H9 (cell line): ENCODE data around the gene MCAT. TPM values are rescaled to one million over a fixed set of nuclear protein-coding genes. Genes with fewer than 3 reads are reported as not detected.

ENCODE experiments used
- DNase-seq: peaks from one replicate; pipeline ENCODE4 v3.0.0-alpha.2; 2017
- H2AFZ ChIP-seq: one replicate; pipeline ENCODE4 v1.6.1; 2013; ENCODE audit warnings: mild to moderate bottlenecking, low read length, control low read depth, moderate library complexity
- H2AK5ac ChIP-seq: 2 replicates; pipeline ENCODE4 v1.6.1; 2013; ENCODE audit warnings: low read length, control low read depth, mixed read lengths; ENCODE audit not compliant: insufficient read length
- H2BK120ac ChIP-seq: one replicate; pipeline ENCODE4 v1.6.1; 2013; ENCODE audit warnings: low read depth, mild to moderate bottlenecking, low read length, control low read depth, inconsistent platforms; ENCODE audit not compliant: poor library complexity, severe bottlenecking
- H2BK12ac ChIP-seq: 2 replicates; pipeline ENCODE4 v1.6.1; 2013; ENCODE audit warnings: low read length, control low read depth, mixed read lengths, low read depth; ENCODE audit not compliant: insufficient read length
- H2BK15ac ChIP-seq: 2 replicates; pipeline ENCODE4 v1.6.1; 2013; ENCODE audit warnings: low read depth, low read length, control low read depth
- H2BK20ac ChIP-seq: one replicate; pipeline ENCODE4 v1.6.1; 2013; ENCODE audit warnings: low read depth, mild to moderate bottlenecking, low read length, control low read depth, inconsistent platforms; ENCODE audit not compliant: poor library complexity, severe bottlenecking
- H2BK5ac ChIP-seq: 2 replicates; pipeline ENCODE4 v1.6.1; 2013; ENCODE audit warnings: low read length, control low read depth, mixed read lengths; ENCODE audit not compliant: insufficient read length
- H3K14ac ChIP-seq: 2 replicates; pipeline ENCODE4 v1.6.1; 2013; ENCODE audit warnings: low read length, control low read depth; ENCODE audit not compliant: insufficient read depth
- H3K18ac ChIP-seq: 2 replicates; pipeline ENCODE4 v1.6.1; 2013; ENCODE audit warnings: low read depth, mild to moderate bottlenecking, mixed read lengths, low read length, control low read depth; ENCODE audit not compliant: insufficient read length
- H3K23ac ChIP-seq: 2 replicates; pipeline ENCODE4 v1.6.1; 2013; ENCODE audit warnings: low read length, control low read depth, mixed read lengths, low read depth; ENCODE audit not compliant: insufficient read length
- H3K23me2 ChIP-seq: 2 replicates; pipeline ENCODE4 v1.6.1; 2013; ENCODE audit warnings: low read depth, mild to moderate bottlenecking, mixed read lengths, low read length, control low read depth; ENCODE audit not compliant: insufficient read length, poor library complexity, severe bottlenecking
- H3K27ac ChIP-seq: 2 replicates; pipeline ENCODE4 v1.5.1; 2013; ENCODE audit warnings: low read length, control low read depth, mixed read lengths, low read depth; ENCODE audit not compliant: insufficient read length
- H3K27me3 ChIP-seq: 2 replicates; pipeline ENCODE4 v1.6.1; 2013; ENCODE audit warnings: low read length, control low read depth, inconsistent platforms; ENCODE audit not compliant: insufficient read depth
- H3K4ac ChIP-seq: 2 replicates; pipeline ENCODE4 v1.6.1; 2013; ENCODE audit warnings: low read depth, mild to moderate bottlenecking, control low read depth, inconsistent platforms, low read length, moderate library complexity
- H3K4me1 ChIP-seq: 2 replicates; pipeline ENCODE4 v1.6.1; 2013; ENCODE audit warnings: low read length, control low read depth, inconsistent platforms; ENCODE audit not compliant: insufficient read depth
- H3K4me2 ChIP-seq: 2 replicates; pipeline ENCODE4 v1.6.1; 2013; ENCODE audit warnings: low read length, control low read depth, mixed read lengths; ENCODE audit not compliant: insufficient read length, insufficient read depth
- H3K56ac ChIP-seq: 2 replicates; pipeline ENCODE4 v1.6.1; 2013; ENCODE audit warnings: low read depth, mild to moderate bottlenecking, mixed read lengths, low read length, control low read depth; ENCODE audit not compliant: insufficient read length
- H3K79me1 ChIP-seq: 2 replicates; pipeline ENCODE4 v1.6.1; 2013; ENCODE audit warnings: low read depth, mild to moderate bottlenecking, moderate library complexity, low read length, control low read depth, inconsistent platforms; ENCODE audit not compliant: insufficient read depth, poor library complexity, severe bottlenecking
- H3K79me2 ChIP-seq: 2 replicates; pipeline ENCODE4 v1.6.1; 2013; ENCODE audit warnings: low read length, control low read depth, inconsistent platforms; ENCODE audit not compliant: insufficient read depth
- H3K9ac ChIP-seq: 2 replicates; pipeline ENCODE4 v1.6.1; 2013; ENCODE audit warnings: low read length, control low read depth, mixed read lengths; ENCODE audit not compliant: insufficient read length; ENCODE audit errors: extremely low read depth
- H3K9me3 ChIP-seq: one replicate; pipeline ENCODE4 v1.6.1; 2013; ENCODE audit warnings: low read depth, low read length, inconsistent platforms; ENCODE audit not compliant: control insufficient read depth
- H3T11ph ChIP-seq: one replicate; pipeline ENCODE4 v1.6.1; 2013; ENCODE audit warnings: mild to moderate bottlenecking, low read length, control low read depth, inconsistent platforms
- H4K20me1 ChIP-seq: one replicate; pipeline ENCODE4 v1.6.1; 2013; ENCODE audit not compliant: control insufficient read depth, insufficient read length, insufficient read depth
- H4K5ac ChIP-seq: 2 replicates; pipeline ENCODE4 v1.6.1; 2013; ENCODE audit warnings: low read depth, mild to moderate bottlenecking, mixed read lengths, low read length, control low read depth; ENCODE audit not compliant: insufficient read length
- H4K8ac ChIP-seq: replicated peaks from 2 replicates; pipeline ENCODE4 v1.6.1; 2013; ENCODE audit warnings: low read length, control low read depth, mixed read lengths, low read depth; ENCODE audit not compliant: insufficient read length
- H4K91ac ChIP-seq: 2 replicates; pipeline ENCODE4 v1.6.1; 2013; ENCODE audit warnings: low read depth, mild to moderate bottlenecking, moderate library complexity, mixed read lengths, low read length, control low read depth; ENCODE audit not compliant: insufficient read length
- H3K27ac Mint-ChIP-seq, 3 experiments: 2 replicates in 2 of 3; 3 replicates in 1 of 3; pipeline ENCODE4 v1.8.0; 2020 to 2021; ENCODE audit warnings: mixed read lengths in 3 of 3, mild to moderate bottlenecking in 1 of 3, moderate library complexity in 1 of 3
- H3K27me3 Mint-ChIP-seq: 2 replicates; pipeline ENCODE4 v1.8.0; 2021; ENCODE audit warnings: low read depth, mild to moderate bottlenecking, moderate library complexity, mixed read lengths
- H3K36me3 Mint-ChIP-seq, 3 experiments: 2 replicates in 2 of 3; 3 replicates in 1 of 3; pipeline ENCODE4 v1.8.0; 2020 to 2021; ENCODE audit warnings: low read depth in 3 of 3, mixed read lengths in 3 of 3; ENCODE audit not compliant: insufficient read depth in 1 of 3
- H3K4me1 Mint-ChIP-seq, 2 experiments: 2 replicates each; pipeline ENCODE4 v1.8.0; 2020; ENCODE audit warnings: mixed read lengths in 2 of 2
- H3K4me3 Mint-ChIP-seq, 2 experiments: 2 replicates in 1 of 2; 3 replicates in 1 of 2; pipeline ENCODE4 v1.8.0; 2020 to 2021; ENCODE audit warnings: mild to moderate bottlenecking in 2 of 2, mixed read lengths in 2 of 2, moderate library complexity in 1 of 2
- H3K9me3 Mint-ChIP-seq, 2 experiments: 2 replicates in 1 of 2; 3 replicates in 1 of 2; pipeline ENCODE4 v1.8.0; 2020; ENCODE audit warnings: mild to moderate bottlenecking in 2 of 2, mixed read lengths in 2 of 2, moderate library complexity in 1 of 2
- WGBS: extraction: QIAGEN DNeasy Blood & Tissue Kit; methylation state at CpG from one replicate; pipeline ENCODE4 v1.1.7; 2013; ENCODE audit warnings: missing lambda C conversion rate, low lambda C conversion rate, mixed read lengths; ENCODE audit not compliant: insufficient read length; ENCODE audit errors: extremely low coverage; 5-methylcytosine and 5-hydroxymethylcytosine counted together
- total RNA-seq: library from RNA; stranded (reverse); gene quantifications from 2 replicates; pipeline ENCODE4 v1.2.1, GENCODE V29; 2021
- TF ChIP-seq, protein P1 (sequence below): fragments of 200-600 bp; sonication (generic); conservative IDR thresholded peaks from 3 replicates; pipeline ENCODE4 v1.8.0; 2021; ENCODE audit warnings: antibody characterized with exemption, mild to moderate bottlenecking

Gene MCAT
- total RNA-seq, 1 experiment from 2014 or later = 20.3 TPM

DNA sequence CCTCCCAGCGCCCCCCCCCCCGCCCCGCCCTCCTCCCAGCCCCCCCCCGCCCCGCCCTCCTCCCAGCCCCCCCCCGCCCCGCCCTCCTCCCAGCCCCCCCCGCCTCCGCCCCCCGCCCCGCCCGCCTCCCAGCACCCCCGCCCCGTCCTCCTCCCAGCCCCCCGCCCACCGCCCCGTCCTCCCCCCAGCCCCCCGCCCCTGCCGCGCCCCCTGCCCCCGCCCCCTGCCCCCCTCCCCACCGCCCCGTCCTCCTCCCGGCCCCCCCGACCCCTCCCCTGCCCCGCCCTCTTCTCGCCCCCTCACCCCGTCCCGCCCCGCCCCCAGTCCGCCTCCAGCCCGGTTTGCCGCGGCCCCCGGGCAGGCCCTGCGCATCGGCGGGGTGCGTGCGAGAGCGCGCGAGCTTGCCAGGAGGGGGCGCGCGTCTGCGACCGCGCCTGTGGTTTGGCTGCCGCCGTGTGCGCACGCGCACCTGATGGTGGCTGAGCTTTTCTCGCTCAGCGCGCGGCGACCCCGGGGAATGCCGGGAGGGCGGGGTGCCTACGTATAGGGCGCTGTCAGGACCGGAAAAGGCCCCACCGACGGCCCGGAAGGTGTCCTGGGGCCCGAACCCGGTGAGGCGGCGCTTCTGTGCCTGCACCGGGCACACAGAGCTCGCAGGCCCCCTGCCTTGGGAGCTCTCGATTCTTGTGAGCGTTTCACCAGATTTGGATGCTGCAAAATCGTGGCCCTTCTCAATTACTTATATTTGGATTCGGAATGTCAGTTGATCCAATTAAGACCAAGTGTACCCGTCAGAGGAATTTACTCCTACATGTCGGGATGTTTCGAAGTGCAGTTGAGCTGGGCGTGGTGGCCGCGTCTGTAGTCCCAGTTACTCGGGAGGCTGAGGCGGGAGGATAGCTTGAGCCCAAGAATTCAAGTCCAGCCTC lies 44.2 kb upstream of the MCAT start:
- TF ChIP-seq, protein P1, sequence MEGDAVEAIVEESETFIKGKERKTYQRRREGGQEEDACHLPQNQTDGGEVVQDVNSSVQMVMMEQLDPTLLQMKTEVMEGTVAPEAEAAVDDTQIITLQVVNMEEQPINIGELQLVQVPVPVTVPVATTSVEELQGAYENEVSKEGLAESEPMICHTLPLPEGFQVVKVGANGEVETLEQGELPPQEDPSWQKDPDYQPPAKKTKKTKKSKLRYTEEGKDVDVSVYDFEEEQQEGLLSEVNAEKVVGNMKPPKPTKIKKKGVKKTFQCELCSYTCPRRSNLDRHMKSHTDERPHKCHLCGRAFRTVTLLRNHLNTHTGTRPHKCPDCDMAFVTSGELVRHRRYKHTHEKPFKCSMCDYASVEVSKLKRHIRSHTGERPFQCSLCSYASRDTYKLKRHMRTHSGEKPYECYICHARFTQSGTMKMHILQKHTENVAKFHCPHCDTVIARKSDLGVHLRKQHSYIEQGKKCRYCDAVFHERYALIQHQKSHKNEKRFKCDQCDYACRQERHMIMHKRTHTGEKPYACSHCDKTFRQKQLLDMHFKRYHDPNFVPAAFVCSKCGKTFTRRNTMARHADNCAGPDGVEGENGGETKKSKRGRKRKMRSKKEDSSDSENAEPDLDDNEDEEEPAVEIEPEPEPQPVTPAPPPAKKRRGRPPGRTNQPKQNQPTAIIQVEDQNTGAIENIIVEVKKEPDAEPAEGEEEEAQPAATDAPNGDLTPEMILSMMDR = peak; percentile 83
- Histone ChIP-seq H3K4me1 (peaks cover 8% of the 10 kb centered on the region; the same call in 1 of the 2 replicates), H3T11ph (no peak overlapping the region), H2BK15ac (no peak overlapping the region), H4K5ac (no peak overlapping the region), H2BK120ac (no peak overlapping the region), H3K18ac (peak overlapping the region; percentile 22), H2BK5ac (no peak overlapping the region), H3K79me1 (no peaks in the 10 kb centered on the region), H4K20me1 (no peaks in the 10 kb centered on the region), H3K23me2 (peaks cover 13% of the 10 kb centered on the region), H3K27ac (no peak overlapping the region), H3K56ac (no peak overlapping the region), H3K9ac (peak overlapping the region; percentile 28), H4K91ac (no peak overlapping the region), H3K9me3 (no peaks in the 10 kb centered on the region), H2BK20ac (no peak overlapping the region), H2AK5ac (no peak overlapping the region), H3K4me2 (no peak overlapping the region), H2AFZ (no peak overlapping the region), H3K14ac (no peak overlapping the region), H4K8ac (no peak overlapping the region), H3K4ac (no peak overlapping the region), H3K79me2 (peaks cover 7% of the 10 kb centered on the region), H3K27me3 (no peaks in the 10 kb centered on the region), H2BK12ac (no peak overlapping the region), H3K23ac (no peak overlapping the region)
- DNase-seq = peak; percentile 97
- H3K4me3 Mint-ChIP-seq = peak overlapping the region; percentile 65 to 74
- H3K36me3 Mint-ChIP-seq = peaks cover 3 to 15% (median 9%) of the 10 kb centered on the region in 3 experiments; a peak in 6 of 7 replicates
- H3K27me3 Mint-ChIP-seq = peaks cover 6% of the 10 kb centered on the region
- no peaks in the 10 kb centered on the region; a peak in 2 of 5 replicates for H3K9me3 Mint-ChIP-seq
- WGBS = no CpG with 5 or more reads among the region's 86 CpGs
- peak overlapping the region in 2 of 3 experiments; percentile 75 to 90; a peak in 3 of 7 replicates for H3K27ac Mint-ChIP-seq
- H3K4me1 Mint-ChIP-seq = peaks cover 21 to 25% of the 10 kb centered on the region in 2 experiments
